Activated T-helper 17 cell treated with anti-CD3 and anti-CD28 coated beads, Interleukin-2, amount 50 U/mL, for 72 hours (primary cell): Measurements from ENCODE around the gene STIM1. TPM values are rescaled to one million over a fixed set of nuclear protein-coding genes. Genes with fewer than 3 reads are reported as not detected.
"Not testable (repeated sequence)": the region's sequence is repeated elsewhere in the genome, so short reads cannot be mapped to it uniquely, and the experiment has no call there.

Experiments used
- ATAC-seq: fragments of 150-1000 bp; cut with Tn5 transposase; replicated peaks from 2 replicates; pipeline ENCODE4 v1.10.0; 2021; ENCODE audit warnings: mild to moderate bottlenecking, moderate library complexity
- H3K27ac Mint-ChIP-seq: one replicate; pipeline ENCODE4 v1.8.0; 2022; ENCODE audit warnings: mixed read lengths
- H3K27me3 Mint-ChIP-seq: one replicate; pipeline ENCODE4 v1.8.0; 2022; ENCODE audit warnings: mixed read lengths
- H3K36me3 Mint-ChIP-seq: one replicate; pipeline ENCODE4 v1.8.0; 2022; ENCODE audit warnings: low read depth, mild to moderate bottlenecking, mixed read lengths
- H3K4me1 Mint-ChIP-seq: one replicate; pipeline ENCODE4 v1.8.0; 2022; ENCODE audit warnings: mixed read lengths
- H3K4me3 Mint-ChIP-seq: one replicate; pipeline ENCODE4 v1.8.0; 2022; ENCODE audit warnings: mild to moderate bottlenecking, mixed read lengths
- H3K9me3 Mint-ChIP-seq: one replicate; pipeline ENCODE4 v1.8.0; 2022; ENCODE audit warnings: mixed read lengths
- total RNA-seq, 2 donors: library from RNA; stranded (reverse); gene quantifications; one replicate each; pipeline ENCODE4 v1.2.3, GENCODE V29; 2022

Gene STIM1
- total RNA-seq, 2 donors from 2014 or later = 68.8 to 82.7 TPM

DNA sequence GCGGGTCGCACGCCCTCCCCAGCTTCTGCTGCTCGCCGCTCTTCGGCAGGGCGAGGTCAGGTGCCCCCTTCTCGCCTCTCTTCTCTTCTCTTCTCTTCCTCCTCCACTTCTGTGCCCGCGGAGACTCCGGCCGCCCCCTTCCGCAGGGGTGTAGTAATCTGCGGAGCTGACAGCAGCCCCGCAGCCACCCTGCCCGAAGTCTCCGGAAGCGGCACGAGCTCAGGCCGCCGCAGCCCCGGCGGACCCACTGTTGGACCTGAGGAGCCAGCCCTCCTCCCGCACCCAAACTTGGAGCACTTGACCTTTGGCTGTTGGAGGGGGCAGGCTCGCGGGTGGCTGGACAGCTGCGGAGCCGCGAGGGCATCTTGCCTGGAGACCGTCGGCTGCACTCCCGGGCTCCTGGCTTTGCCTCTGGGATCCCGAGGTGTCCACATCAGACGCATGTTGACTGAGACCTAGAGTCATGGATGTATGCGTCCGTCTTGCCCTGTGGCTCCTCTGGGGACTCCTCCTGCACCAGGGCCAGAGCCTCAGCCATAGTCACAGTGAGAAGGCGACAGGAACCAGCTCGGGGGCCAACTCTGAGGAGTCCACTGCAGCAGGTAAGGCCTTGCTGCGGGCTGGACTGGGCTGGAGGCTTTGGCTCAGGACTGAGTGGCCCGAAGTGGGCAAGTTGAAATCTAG, 486 bp downstream of the STIM1 start:
- peak; percentile 8 for ATAC-seq
- H3K4me1 Mint-ChIP-seq = peaks cover 41% of the 10 kb centered on the region
- no peaks in the 10 kb centered on the region for H3K9me3 Mint-ChIP-seq
- H3K27ac Mint-ChIP-seq = peak overlapping the region; percentile 65
- peaks cover 34% of the 10 kb centered on the region for H3K36me3 Mint-ChIP-seq
- peak overlapping the region; percentile 79 for H3K4me3 Mint-ChIP-seq
- no peaks in the 10 kb centered on the region for H3K27me3 Mint-ChIP-seq

DNA sequence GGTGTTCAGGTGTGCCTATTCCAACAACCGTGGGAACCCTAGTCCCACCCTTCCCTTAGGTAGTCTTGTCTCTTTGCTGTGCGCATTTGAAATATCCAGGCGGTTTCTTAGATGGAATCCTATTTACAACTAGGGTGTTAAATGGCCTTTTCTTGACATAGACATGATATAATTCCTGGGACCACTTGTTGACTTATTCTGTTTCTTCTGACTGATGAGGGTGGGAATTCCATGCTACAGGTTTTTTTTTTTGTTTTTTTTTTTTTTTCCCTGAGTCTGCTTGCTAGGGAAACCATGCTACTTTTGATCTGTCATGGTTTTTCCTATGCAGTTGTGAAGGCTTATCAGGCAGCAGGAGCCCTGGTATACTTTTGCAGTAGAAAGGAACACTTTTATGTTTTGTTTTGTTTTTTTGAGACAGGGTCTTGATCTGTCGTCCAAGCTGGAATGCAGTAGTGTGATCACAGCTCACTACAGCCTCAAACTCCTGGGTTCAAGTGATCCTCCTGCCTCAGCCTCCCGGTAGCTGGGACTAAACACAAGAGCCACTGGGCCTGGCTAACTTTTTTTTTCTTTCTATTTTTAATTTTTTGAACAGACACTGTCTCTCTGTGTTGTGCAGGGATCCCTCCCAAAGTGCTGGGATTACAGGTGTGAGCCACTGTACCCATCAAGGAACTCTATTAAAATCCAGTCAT, 1.5 kb downstream of the STIM1 start:
- H3K27ac Mint-ChIP-seq = peak overlapping the region; percentile 65
- no peak for ATAC-seq
- no peaks in the 10 kb centered on the region for H3K9me3 Mint-ChIP-seq
- no peaks in the 10 kb centered on the region for H3K27me3 Mint-ChIP-seq
- peak overlapping the region; percentile 79 for H3K4me3 Mint-ChIP-seq
- peaks cover 49% of the 10 kb centered on the region for H3K4me1 Mint-ChIP-seq
- H3K36me3 Mint-ChIP-seq = peaks cover 34% of the 10 kb centered on the region

DNA sequence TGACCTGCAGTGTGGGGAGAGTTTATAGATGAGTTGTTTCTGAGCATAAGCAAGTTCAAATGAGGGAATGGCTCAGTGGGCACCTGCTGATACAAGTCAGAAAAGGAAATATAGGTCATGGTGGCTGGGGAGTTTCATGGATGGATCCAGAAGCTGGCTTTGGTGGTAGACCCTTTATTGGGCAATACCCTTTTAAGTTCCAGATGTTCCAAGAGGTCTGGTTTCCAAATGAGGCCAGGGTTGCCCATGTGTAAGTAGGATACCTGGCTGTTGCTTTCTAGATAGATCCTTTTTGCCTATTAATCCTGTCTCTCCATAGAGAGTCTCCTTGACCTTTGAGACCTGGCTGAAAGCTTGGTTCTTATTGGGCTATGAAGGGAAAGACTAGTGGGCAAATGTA, 2.2 kb downstream of the STIM1 start:
- H3K9me3 Mint-ChIP-seq = no peaks in the 10 kb centered on the region
- peak overlapping the region; percentile 65 for H3K27ac Mint-ChIP-seq
- H3K4me3 Mint-ChIP-seq = peak overlapping the region; percentile 79
- ATAC-seq = no peak
- H3K27me3 Mint-ChIP-seq = no peaks in the 10 kb centered on the region
- H3K36me3 Mint-ChIP-seq = peaks cover 34% of the 10 kb centered on the region
- H3K4me1 Mint-ChIP-seq = peaks cover 46% of the 10 kb centered on the region

DNA sequence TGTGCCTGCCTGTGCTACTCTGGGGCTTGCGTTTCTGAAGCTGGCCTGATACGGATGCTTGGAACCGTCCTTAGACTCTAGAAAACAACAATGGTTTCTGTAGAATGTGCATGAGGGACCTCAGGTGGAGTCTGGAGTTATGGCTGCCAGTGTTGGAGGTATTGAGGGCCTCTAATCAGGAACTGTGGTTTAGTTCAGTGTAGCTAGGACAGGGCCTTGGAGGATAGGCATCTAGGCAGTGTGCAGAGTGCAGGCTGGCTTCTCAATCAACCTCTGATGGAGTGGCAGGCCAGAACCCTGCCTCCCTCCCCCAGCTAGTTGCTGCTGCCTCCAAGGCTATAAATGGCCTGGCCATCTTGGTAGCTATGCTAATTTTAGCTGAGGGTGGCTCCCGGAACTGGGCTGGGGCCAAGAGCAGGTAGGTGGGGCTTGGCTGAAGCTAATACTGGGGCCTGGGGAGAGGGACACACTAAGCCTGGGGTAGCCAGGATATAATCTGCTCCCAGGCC, 4.0 kb downstream of the STIM1 start:
- peak overlapping the region; percentile 86 for H3K27ac Mint-ChIP-seq
- peaks cover 37% of the 10 kb centered on the region for H3K4me1 Mint-ChIP-seq
- peaks cover 33% of the 10 kb centered on the region for H3K36me3 Mint-ChIP-seq
- no peak for ATAC-seq
- H3K27me3 Mint-ChIP-seq = no peaks in the 10 kb centered on the region
- peak overlapping the region; percentile 79 for H3K4me3 Mint-ChIP-seq
- H3K9me3 Mint-ChIP-seq = no peaks in the 10 kb centered on the region

DNA sequence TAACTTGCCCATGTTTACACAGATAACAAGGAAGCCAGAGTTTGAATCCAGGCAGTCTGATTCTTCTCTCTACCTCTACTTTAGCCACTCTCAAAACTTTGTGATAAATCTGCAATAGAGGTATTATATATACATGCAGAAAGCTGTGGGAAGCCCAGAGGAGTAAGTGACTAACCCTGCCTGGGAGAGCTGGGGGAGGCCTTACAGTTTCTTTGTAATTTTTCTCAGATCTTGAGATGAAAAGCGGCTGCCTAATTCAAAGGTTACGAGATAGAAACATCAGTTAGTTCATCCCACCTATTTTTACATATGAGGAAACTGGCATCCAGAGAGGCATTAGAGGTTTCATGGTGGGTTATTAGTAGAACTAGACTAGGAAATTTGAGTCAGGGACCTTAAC, 4.9 kb downstream of the STIM1 start:
- Mint-ChIP-seq H3K36me3 (peaks cover 25% of the 10 kb centered on the region), H3K27ac (peak overlapping the region; percentile 86), H3K4me1 (peaks cover 43% of the 10 kb centered on the region), H3K4me3 (peak overlapping the region; percentile 79), H3K9me3 (no peaks in the 10 kb centered on the region), H3K27me3 (no peaks in the 10 kb centered on the region)
- ATAC-seq = peak; percentile 63

DNA sequence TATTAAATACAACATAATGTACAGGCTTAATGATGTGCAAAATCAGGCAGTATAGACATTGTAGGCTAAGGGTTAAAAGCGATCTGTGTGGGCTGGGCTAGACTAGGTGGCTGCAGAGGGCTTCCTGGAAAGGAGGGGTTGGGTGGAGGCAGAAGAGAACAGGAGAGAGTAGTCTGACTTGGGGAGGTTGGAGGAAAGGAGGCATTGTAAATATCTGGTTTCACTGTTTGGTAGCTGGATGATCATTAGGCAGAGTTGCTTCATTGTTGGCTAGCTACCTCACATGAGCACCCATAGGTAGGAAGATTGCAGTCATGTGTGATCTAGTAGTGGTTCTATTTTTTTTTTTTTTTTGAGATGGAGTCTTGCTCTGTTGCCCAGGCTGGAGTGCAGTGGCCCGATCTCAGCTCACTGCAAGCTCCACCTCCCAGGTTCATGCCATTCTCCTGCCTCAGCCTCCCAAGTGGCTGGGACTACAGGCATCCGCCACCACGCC, 5.5 kb downstream of the STIM1 start:
- H3K27me3 Mint-ChIP-seq, H3K9me3 Mint-ChIP-seq: not testable (repeated sequence)
- Mint-ChIP-seq H3K27ac (peak overlapping the region; percentile 86), H3K4me3 (peak overlapping the region; percentile 79), H3K36me3 (peaks cover 22% of the 10 kb centered on the region), H3K4me1 (peaks cover 49% of the 10 kb centered on the region)
- ATAC-seq = peak; percentile 56

DNA sequence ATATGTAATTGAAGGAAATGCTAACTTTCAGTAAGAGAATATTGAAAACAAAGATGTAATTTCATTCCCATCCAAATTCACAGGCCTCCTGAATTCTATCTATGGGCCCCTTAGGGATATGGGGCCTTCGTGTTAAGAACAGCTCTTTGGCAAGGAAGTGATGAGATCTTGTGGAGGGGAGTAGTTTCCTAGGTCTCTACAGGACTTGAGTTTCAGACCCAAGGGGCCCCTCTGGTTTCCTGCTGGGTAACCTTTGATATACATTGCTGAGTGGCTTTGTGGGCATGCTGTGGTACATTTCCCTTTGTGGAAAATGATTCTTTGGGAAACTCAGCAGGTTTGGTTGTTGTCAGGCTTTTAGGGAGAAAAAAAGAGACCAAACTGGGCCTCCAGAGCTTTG, 6.2 kb downstream of the STIM1 start:
- ATAC-seq = peak; percentile 11
- Mint-ChIP-seq H3K27me3 (no peaks in the 10 kb centered on the region), H3K36me3 (peaks cover 15% of the 10 kb centered on the region), H3K4me1 (peaks cover 54% of the 10 kb centered on the region), H3K4me3 (peak overlapping the region; percentile 79), H3K27ac (peak overlapping the region; percentile 86), H3K9me3 (no peaks in the 10 kb centered on the region)

DNA sequence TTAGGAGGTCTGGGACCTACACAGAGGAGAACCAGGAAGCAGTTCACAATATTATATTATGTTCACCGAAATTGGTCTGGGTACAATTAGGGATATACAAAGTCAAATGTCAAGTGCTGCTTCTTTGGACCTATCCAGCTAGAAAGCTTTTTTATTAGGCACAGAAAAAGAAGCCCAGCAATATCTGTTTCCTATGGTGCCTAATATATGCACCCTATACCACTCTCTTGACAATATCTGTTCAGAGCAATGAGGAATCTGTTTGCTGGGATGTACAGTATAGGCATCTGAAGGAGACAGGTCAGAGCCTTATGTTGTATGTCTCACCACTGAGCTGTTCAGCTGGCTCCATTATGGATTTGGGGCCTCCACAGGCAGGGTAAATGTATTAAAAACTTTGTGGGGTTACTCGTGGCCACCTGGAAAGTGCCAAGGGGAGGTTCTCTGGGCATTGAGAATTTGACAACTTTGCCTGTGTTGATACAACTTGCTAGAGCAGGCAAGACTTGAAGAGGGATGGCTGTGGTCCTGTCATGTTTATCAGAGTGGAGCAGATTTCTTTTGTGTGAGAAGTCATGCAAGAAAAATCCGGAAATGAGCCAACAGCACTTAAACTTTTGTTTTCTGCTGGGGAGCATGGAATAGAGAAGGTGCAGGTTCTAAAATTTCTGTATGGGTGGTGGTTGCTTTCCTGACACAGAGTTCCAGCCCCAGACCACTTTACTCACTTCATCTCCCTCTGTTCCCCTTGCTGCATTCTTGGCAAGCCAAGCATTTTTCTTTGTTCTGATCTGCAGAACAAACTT, 10.1 kb downstream of the STIM1 start:
- ATAC-seq = no peak

DNA sequence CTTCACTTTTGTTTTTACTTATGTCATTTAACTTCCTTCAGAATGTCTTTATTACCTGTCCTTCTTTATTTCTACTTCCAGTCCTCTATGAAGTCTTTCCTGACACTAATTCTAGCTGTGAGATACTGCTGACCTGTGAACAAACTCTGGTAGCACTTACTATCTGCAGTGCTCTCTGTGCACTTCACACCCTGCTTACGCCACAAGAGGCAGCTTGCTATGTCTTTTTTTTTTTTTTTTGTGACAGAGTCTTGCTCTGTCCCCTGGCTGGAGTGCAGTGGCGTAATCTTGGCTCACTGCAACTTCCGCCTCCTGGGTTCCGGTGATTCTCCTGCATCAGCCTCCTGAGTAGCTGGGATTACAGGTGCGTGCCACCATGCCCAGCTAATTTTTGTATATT, 10.7 kb downstream of the STIM1 start:
- H3K27ac Mint-ChIP-seq = peak overlapping the region; percentile 51
- peak overlapping the region; percentile 53 for H3K4me3 Mint-ChIP-seq
- no peak for ATAC-seq
- no peaks in the 10 kb centered on the region for H3K9me3 Mint-ChIP-seq
- H3K4me1 Mint-ChIP-seq = peaks cover 54% of the 10 kb centered on the region
- no peaks in the 10 kb centered on the region for H3K36me3 Mint-ChIP-seq
- H3K27me3 Mint-ChIP-seq = no peaks in the 10 kb centered on the region

More for the DNA sequence above, 10.1 kb downstream of the STIM1 start:
- Mint-ChIP-seq H3K4me3 (peak overlapping the region; percentile 53), H3K36me3 (no peaks in the 10 kb centered on the region), H3K4me1 (peaks cover 56% of the 10 kb centered on the region), H3K27me3 (no peaks in the 10 kb centered on the region), H3K9me3 (no peaks in the 10 kb centered on the region), H3K27ac (peak overlapping the region; percentile 51)

DNA sequence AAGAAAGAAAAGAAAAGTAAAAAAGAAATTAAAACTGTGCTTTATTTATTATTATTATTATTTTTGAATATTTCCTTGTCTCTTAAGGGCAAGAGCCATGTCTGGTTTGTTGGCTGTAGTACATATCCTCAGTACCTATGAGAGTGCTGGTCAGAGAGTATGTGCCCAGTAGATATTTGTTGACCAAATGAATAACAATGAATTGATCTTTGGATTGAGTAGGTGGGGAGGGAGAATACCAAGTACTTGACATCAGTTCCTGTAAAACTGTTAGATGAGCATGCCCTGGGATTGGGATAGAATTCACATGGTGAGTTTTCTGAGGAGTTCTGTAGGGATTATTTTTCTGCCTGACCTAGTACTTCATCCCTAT, 11.4 kb downstream of the STIM1 start:
- ATAC-seq = no peak
- Mint-ChIP-seq H3K9me3 (no peaks in the 10 kb centered on the region), H3K4me3 (peak overlapping the region; percentile 53)

DNA sequence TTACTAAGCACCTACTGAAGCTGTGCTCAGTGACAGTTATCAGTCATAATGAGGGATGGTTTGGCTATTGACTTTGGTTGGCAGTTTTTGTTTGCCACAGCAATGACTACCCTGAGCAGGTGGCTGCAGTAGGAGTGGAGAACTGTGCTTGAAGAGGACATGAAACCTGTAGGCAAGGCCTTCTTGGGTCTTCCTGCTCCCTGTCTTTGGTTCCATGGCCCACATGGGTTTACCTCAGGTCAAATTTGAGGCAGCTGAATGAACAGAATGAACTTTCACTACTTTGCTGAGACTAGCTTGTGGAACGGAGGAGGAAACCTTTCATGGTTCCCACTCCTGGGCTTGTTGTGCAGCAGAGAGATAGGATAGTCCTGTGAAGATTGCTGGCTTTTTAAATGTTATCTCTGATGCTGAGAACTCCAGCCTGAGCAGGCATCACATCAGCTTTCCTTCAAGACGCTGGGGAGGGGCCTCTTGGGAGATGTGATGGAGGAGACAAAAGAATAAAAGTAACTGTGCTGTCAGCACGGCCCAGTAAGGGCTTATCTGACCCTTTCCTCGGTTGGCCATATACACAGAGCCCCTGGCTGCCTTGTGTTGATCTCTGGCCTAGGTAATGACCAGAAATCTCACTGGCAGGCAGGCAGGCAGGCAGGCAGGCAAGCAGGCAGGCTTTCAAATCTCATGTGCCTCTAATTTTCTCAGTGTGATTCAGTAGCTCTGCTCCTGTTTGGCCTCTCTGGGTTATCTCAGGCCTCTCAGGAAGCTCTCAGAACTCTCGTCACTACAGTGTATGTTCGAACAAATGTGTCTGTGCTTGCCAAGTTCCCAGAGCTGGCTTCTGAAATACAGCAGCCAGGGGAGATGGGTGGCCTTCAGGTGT, 12.0 kb downstream of the STIM1 start:
- Mint-ChIP-seq H3K4me3 (peak overlapping the region; percentile 53), H3K27ac (peak overlapping the region; percentile 64), H3K36me3 (peaks cover 7% of the 10 kb centered on the region), H3K4me1 (peaks cover 54% of the 10 kb centered on the region), H3K9me3 (no peaks in the 10 kb centered on the region), H3K27me3 (no peaks in the 10 kb centered on the region)
- ATAC-seq = peak; percentile 79

More for the DNA sequence above, 11.4 kb downstream of the STIM1 start:
- H3K36me3 Mint-ChIP-seq = peaks cover under 1% of the 10 kb centered on the region
- peak overlapping the region; percentile 64 for H3K27ac Mint-ChIP-seq
- H3K27me3 Mint-ChIP-seq = no peaks in the 10 kb centered on the region
- peaks cover 56% of the 10 kb centered on the region for H3K4me1 Mint-ChIP-seq

DNA sequence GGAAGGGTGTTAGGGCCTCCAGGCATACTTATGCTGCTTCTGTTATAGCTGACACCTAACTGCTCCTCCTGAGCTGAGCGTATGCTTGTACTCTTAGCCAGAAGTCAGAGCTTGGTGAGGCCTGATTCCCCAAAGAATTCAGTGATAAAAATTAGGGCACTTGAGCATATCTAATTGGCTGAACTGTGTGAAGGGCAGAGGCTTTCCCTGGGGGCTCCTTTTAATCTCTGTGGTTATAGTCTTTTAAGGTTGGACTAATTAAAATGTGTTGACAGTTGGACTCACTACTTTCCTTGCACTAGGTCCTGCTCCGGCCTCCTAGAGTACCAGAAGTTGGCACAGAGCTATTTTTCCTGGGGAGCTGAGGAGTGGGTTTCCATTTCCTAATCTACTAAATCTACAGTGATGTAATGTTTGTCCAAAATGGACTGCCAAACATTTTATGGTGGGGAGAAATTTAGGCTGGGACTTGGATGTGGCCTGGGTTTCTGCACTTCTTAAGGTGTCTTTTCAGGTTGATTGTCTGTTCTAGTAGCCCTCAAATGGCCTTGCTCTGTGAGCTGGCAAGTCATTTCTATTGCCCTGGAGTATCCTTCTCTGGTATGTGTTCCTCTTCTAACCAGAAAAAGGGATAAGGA, 18.4 kb downstream of the STIM1 start:
- peak overlapping the region; percentile 36 for H3K27ac Mint-ChIP-seq
- H3K9me3 Mint-ChIP-seq = no peaks in the 10 kb centered on the region

DNA sequence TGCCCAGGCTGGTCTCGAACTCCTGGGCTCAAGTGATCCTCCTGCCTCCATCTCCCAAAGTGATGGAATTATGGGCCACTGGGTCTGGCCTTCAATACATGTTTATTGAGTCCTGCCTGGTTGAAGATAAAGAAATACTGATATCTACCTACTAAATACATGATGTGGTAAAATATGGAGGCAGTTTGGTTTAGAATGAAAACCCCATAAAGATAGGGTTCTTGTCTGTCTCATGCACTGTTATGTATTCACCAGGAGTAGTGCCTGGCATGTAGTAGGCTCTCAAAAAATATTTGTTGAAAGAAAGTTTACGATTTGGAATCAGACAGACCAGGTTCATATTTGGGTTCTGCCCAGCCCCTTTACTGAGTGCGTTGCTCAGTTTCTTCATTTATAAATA, 21.1 kb downstream of the STIM1 start:
- peak overlapping the region; percentile 31 for H3K27ac Mint-ChIP-seq
- peaks cover 13% of the 10 kb centered on the region for H3K36me3 Mint-ChIP-seq
- no peaks in the 10 kb centered on the region for H3K9me3 Mint-ChIP-seq
- H3K27me3 Mint-ChIP-seq = no peaks in the 10 kb centered on the region
- H3K4me3 Mint-ChIP-seq = no peak overlapping the region
- no peak for ATAC-seq
- peaks cover 57% of the 10 kb centered on the region for H3K4me1 Mint-ChIP-seq

More for the DNA sequence above, 18.4 kb downstream of the STIM1 start:
- Mint-ChIP-seq H3K4me3 (no peak overlapping the region), H3K36me3 (peaks cover 13% of the 10 kb centered on the region), H3K27me3 (no peaks in the 10 kb centered on the region), H3K4me1 (peaks cover 52% of the 10 kb centered on the region)
- ATAC-seq = no peak
